ENCODE measurements around the gene PTP4A2.

DNA sequence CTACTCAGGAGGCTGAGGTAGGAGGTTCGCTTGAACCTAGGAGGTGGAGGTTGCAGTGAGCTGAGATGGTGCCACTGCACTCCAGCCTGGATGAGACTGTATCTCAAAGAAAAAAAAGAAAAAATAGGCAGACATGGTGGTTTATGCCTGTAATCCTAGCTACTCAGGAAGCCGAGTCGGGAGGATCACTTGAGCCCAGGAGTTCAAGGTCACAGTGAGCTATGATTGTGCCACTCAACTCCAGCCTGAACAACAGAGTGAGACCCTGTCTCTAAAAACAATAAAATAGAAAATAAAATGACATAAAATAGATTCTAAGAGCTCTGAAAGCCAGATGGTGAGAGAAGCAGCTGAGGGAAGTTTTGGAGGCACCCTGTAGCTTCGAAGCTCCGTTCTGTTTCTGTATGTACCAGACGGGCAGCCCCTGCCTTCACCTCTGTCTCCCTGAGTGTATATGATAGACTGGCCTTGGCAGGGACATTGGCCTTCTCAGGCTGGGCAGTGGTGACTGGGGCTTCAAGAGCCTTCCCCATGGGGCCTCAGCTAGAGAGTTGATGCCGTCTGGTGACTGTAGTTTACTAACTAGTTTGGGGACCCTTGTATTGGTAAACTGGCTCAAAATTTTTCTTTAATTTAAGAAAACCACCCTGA lies 68.0 kb downstream of the PTP4A2 start:
- TF ChIP-seq, protein P1, sequence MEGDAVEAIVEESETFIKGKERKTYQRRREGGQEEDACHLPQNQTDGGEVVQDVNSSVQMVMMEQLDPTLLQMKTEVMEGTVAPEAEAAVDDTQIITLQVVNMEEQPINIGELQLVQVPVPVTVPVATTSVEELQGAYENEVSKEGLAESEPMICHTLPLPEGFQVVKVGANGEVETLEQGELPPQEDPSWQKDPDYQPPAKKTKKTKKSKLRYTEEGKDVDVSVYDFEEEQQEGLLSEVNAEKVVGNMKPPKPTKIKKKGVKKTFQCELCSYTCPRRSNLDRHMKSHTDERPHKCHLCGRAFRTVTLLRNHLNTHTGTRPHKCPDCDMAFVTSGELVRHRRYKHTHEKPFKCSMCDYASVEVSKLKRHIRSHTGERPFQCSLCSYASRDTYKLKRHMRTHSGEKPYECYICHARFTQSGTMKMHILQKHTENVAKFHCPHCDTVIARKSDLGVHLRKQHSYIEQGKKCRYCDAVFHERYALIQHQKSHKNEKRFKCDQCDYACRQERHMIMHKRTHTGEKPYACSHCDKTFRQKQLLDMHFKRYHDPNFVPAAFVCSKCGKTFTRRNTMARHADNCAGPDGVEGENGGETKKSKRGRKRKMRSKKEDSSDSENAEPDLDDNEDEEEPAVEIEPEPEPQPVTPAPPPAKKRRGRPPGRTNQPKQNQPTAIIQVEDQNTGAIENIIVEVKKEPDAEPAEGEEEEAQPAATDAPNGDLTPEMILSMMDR (IDR thresholded peaks at IDR 0.05): no peak
- TF ChIP-seq POLR2A (IDR thresholded peaks at IDR 0.05): no peak
